ENCODE results near the gene DAZL. TPM values are rescaled to one million over a fixed set of nuclear protein-coding genes. Genes with fewer than 3 reads are reported as not detected.

DAZL gene
- total and polyA plus RNA-seq, 9 of the 15 experiments (the other 6 are each of a cell fraction or from before 2014, with no cell fraction given): not detected

DNA sequence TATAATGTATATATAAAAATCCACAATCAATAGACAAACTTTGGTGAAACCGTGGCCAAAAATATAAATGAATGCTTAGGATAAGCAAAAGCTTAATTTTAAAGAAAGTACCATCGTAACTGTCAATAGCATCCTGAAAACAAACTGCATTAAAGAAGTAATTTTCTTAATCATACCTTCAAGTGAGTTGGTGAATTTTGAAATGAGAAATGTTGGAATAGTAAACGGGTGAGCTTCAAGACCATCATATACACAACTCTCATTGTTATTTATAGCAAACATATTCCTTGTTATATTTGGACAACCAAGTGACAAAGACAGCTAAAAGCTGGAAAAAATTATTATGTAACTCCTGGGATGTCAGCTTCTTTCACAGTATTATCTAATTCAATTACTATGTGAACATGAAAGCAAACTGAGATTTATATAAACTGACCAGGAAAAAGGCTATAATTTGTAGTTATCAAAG lies 3.7 kb downstream of the DAZL start:
- ATAC-seq: no peak
- in situ Hi-C loops (cut with MboI): loop anchor here (10.0 kb wide), 2 partner anchors 633 to 803 kb away; no protein-coding TSS in a partner anchor
- CTCF ChIA-PET (ENCODE audit: low intra/inter-chr PET ratio): interaction anchor here (0.6 to 2.9 kb wide), 6 partner anchors 344 to 811 kb away, joined by 3 to 31 read pairs (median 9); no protein-coding TSS in a partner anchor

More for the DNA sequence above, 3.7 kb downstream of the DAZL start:
- Histone ChIP-seq H3K36me3 (ENCODE audit: control insufficient read depth, insufficient read depth, low read length) (no peaks in the 10 kb centered on the region), H3K9me3 (replicated peaks; ENCODE audit: control insufficient read depth, insufficient read depth, low read depth, low read length) (no peaks in the 10 kb centered on the region), H2AFZ (ENCODE audit: low read depth, low read length) (no peak overlapping the region), H4K20me1 (replicated peaks; ENCODE audit: control insufficient read depth, insufficient read depth, low read length) (no peaks in the 10 kb centered on the region), H3K4me3 (no peak overlapping the region), H3K27ac (ENCODE audit: extremely low read depth, low read depth, low read length) (no peak overlapping the region), H3K9ac (ENCODE audit: insufficient read depth in 1 of 2, low read depth in 2 of 2, low read length in 2 of 2) (no peak overlapping the region), H3K4me2 (ENCODE audit: insufficient read depth, low read length) (no peak overlapping the region), H3K79me2 (ENCODE audit: control insufficient read depth, insufficient read depth, low read length) (no peaks in the 10 kb centered on the region), H3K9me1 (ENCODE audit: control insufficient read depth, insufficient read depth, low read length) (no peaks in the 10 kb centered on the region), H3K27me3 (ENCODE audit: control insufficient read depth in 2 of 2, insufficient read depth in 2 of 2, low read length in 2 of 2) (0 out of 5 replicates have a peak, but pooled peaks cover 0 to 2% of the 10 kb centered on the region in 2 experiments), H3K4me1 (replicated peaks in 1 of 2; ENCODE audit: control insufficient read depth in 2 of 2, insufficient read depth in 2 of 2, low read length in 2 of 2) (peaks cover 0 to 6% of the 10 kb centered on the region in 2 experiments; a peak in 1 of 5 replicates)
- 0% methylated on average over 3 of the region's 3 CpGs for WGBS (ENCODE audit: insufficient coverage, low coverage, missing lambda C conversion rate)
- FAIRE-seq (no peak), DNase-seq (ENCODE audit: extremely low read depth in 1 of 4, low spot score in 3 of 4) (no peak)
- TF ChIP-seq ZNF184 (CRISPR knock-in tag; IDR thresholded peaks at IDR 0.05) (no peak), MTF1 (CRISPR knock-in tag; IDR thresholded peaks at IDR 0.05; ENCODE audit: borderline replicate concordance) (no peak), ZNF830 (CRISPR knock-in tag; IDR thresholded peaks at IDR 0.05) (no peak), GABPB2 (CRISPR knock-in tag; conservative IDR thresholded peaks at IDR 0.05) (no peak), ZNF551 (CRISPR knock-in tag; IDR thresholded peaks at IDR 0.05) (no peak)
- TF ChIP-seq, protein P1, sequence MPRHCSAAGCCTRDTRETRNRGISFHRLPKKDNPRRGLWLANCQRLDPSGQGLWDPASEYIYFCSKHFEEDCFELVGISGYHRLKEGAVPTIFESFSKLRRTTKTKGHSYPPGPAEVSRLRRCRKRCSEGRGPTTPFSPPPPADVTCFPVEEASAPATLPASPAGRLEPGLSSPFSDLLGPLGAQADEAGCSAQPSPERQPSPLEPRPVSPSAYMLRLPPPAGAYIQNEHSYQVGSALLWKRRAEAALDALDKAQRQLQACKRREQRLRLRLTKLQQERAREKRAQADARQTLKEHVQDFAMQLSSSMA (CRISPR knock-in tag; IDR thresholded peaks at IDR 0.05): no peak
- TF ChIP-seq, protein P2, sequence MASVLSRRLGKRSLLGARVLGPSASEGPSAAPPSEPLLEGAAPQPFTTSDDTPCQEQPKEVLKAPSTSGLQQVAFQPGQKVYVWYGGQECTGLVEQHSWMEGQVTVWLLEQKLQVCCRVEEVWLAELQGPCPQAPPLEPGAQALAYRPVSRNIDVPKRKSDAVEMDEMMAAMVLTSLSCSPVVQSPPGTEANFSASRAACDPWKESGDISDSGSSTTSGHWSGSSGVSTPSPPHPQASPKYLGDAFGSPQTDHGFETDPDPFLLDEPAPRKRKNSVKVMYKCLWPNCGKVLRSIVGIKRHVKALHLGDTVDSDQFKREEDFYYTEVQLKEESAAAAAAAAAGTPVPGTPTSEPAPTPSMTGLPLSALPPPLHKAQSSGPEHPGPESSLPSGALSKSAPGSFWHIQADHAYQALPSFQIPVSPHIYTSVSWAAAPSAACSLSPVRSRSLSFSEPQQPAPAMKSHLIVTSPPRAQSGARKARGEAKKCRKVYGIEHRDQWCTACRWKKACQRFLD (CRISPR knock-in tag; IDR thresholded peaks at IDR 0.05): no peak
- intact Hi-C loops (cut with micrococcal nuclease): loop anchor here (1.0 to 5.0 kb wide), 6 partner anchors 226 to 1241 kb away; no protein-coding TSS in a partner anchor
- POLR2A ChIA-PET: interaction anchor here (0.6 kb wide), 1 partner anchor 530 kb away, joined by 3 read pairs; no protein-coding TSS in a partner anchor
- BruUV-seq (replicated peaks): no TSS peak
